H1 (cell line): ENCODE data around the gene OMA1. TPM values are rescaled to one million over a fixed set of nuclear protein-coding genes. Genes with fewer than 3 reads are reported as not detected.

Source experiments
- CHD2 ChIP-seq: IDR thresholded peaks from 2 replicates; pipeline ENCODE4 v1.6.1; 2012; ENCODE audit warnings: low read length, improper control_type of control experiment
- CREB1 ChIP-seq: IDR thresholded peaks from 2 replicates; pipeline ENCODE4 v1.6.1; 2012; ENCODE audit warnings: inconsistent platforms
- CTBP2 ChIP-seq: IDR thresholded peaks from 2 replicates; pipeline ENCODE4 v1.7.0; 2011; ENCODE audit warnings: borderline replicate concordance, mild to moderate bottlenecking, moderate library complexity, mixed read lengths, low read length; ENCODE audit not compliant: insufficient read depth, insufficient read length
- EP300 ChIP-seq, 2 experiments: IDR thresholded peaks; 1 replicate in 1 of 2; 2 replicates in 1 of 2; pipeline ENCODE4 v1.6.1; 2011 to 2012; ENCODE audit warnings: low read depth in 2 of 2, low read length in 2 of 2, mild to moderate bottlenecking in 2 of 2, borderline replicate concordance in 1 of 2, inconsistent platforms in 1 of 2, moderate library complexity in 1 of 2
- JUND ChIP-seq: IDR thresholded peaks from 2 replicates; pipeline ENCODE4 v1.6.1; 2011; ENCODE audit warnings: mild to moderate bottlenecking, improper control_type of control experiment, low read length
- TEAD4 ChIP-seq: IDR thresholded peaks from 2 replicates; pipeline ENCODE4 v1.6.1; 2012; ENCODE audit warnings: low read depth, low read length, inconsistent platforms, mixed read lengths
- polyA plus RNA-seq, 7 experiments: library from polyadenylated mRNA; depleted of rRNA in 3 of 7; stranded (reverse) in 5 of 7; unstranded in 2 of 7; fragments of >200 nt in 5 of 7; fragments of 200-250 nt in 2 of 7; gene quantifications; 1 replicate in 5 of 7; 2 replicates in 1 of 7; 4 replicates in 1 of 7; pipeline versions ENCODE4 v1.2.1 to v1.2.3, GENCODE V29; 2011 to 2013; ENCODE audit warnings: missing spikeins in 2 of 7, mixed read lengths in 2 of 7
- total RNA-seq: library from RNA; stranded (reverse); fragmentation: NEBNext Ultra II Directional; extraction: Animal tissue kit (Norgen Biotek cat#: 25700); gene quantifications from 2 replicates; pipeline ENCODE4 v1.2.1, GENCODE V29; 2021

The OMA1 gene
- total and polyA plus RNA-seq, 2 of the 8 experiments (the other 6 are each of a cell fraction or from before 2014, with no cell fraction given): 7.7 to 11.7 TPM

DNA sequence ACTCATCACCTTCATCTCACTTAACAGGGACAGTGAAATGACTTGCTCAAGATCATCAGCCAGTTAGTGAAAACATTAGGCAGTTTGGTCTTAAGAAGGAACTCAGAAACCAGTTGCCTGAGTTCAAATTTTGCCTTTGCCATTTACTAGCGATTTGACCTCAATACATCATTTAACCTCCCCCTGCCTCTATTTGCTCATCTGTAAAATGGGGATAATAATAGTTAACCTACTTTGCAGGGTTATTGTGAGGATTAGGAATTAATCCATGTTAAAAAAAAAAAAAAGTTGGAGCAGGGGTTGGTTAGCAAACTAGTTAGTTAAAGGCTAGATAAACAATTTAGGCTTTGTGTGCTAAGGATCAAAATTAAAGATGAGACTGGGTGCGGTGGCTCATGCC lies 41.1 kb upstream of the OMA1 start (continued):
- no peak for TF ChIP-seq EP300 (IDR thresholded peaks at IDR 0.05; ENCODE audit: borderline replicate concordance in 1 of 2, low read depth in 2 of 2, low read length in 2 of 2)
- TF ChIP-seq TEAD4: no peak
- no peak for TF ChIP-seq CHD2
- TF ChIP-seq CREB1: no peak
- TF ChIP-seq JUND: no peak
- TF ChIP-seq CTBP2: no peak
